HTERT RPE-1 (cell line): ENCODE measurements around the gene TMEM119.

Source experiments
- in situ Hi-C: fragments of 300-500 bp; cut with MboI; formaldehyde crosslinking; loops from 4 replicates; pipeline ENCODE4 v1.14.3; 2020; ENCODE audit warnings: low sequenced_read_pairs

The TMEM119 gene

GRCh38 chr12:108616941-108617858 lies 19.3 kb upstream of the TMEM119 start:
- in situ Hi-C loops = no loop called here

DNA sequence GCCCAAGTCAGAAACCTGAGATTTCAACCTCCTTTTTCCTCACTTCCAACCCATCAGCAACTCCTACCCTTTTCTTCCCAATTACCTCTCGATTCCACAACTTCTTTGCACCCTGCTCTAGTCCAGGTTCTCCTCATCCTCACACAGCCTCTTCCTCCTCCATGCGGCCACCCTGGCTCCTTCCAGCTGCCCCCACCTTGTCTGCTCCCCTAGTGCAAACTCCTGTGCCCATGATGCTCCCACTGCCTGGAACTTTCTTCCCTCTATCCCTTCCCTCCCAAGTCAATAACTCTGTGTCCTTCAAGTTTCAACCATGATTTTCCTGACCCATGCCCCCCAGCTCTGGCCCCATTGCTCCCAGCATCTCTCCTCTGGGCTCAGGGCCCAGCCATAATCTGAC lies 18.5 kb upstream of the TMEM119 start:
- in situ Hi-C loops = no loop called here

- in situ Hi-C loops = no loop called here
Measured at GRCh38 chr12:108615918-108616317, 18.0 kb upstream of the TMEM119 start.

DNA sequence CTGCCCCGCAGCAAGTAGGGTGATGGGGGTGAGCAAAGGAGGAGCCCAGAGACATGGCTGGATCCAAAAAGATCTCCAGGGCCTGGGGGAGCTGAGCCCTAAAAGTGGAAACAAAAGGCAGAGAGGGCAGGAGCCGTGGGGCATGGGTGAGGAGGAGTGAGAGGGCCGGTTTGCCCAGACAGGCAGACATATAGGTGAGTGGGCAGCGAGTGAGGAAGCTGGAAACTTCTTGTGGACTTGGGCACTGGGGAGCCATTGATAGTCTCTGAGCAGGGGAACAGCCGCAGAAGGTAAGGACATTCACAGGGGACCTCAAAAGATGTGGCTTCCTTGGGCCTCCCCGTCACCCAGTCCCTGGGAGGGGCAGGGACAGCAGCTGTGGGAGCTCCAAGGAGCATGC lies 16.8 kb upstream of the TMEM119 start:
- in situ Hi-C loops = no loop called here

GRCh38 chr12:108614041-108614440 lies 16.2 kb upstream of the TMEM119 start:
- in situ Hi-C loops = no loop called here

- in situ Hi-C loops = no loop called here
Measured at GRCh38 chr12:108613548-108613947, 15.7 kb upstream of the TMEM119 start.

- in situ Hi-C loops = no loop called here
Measured at GRCh38 chr12:108612788-108613282, 15.0 kb upstream of the TMEM119 start.

DNA sequence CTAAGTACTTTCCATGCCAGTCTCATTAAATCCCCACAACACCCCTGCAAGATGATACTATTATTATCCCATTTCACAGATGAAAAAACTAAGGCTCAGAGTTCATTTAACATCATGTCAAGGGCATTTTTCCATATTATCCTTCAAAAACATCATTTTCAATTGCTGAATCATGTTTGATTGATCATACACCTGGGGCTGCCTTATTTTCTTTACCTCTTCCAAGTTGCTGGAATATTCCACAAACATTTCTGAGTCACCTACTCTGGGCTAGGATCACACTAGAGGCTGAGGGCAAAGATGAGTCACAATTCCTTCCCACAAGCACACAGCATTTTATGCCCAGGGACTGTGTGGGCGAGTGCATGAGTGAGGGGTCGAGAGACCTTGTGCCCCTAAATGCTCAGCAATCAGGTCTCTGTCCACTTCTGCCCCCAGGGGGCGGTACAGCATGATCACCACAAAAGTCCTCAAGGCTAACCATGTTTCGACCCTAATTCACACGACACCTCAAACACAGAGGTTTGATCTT lies 14.1 kb upstream of the TMEM119 start:
- in situ Hi-C loops = no loop called here

DNA sequence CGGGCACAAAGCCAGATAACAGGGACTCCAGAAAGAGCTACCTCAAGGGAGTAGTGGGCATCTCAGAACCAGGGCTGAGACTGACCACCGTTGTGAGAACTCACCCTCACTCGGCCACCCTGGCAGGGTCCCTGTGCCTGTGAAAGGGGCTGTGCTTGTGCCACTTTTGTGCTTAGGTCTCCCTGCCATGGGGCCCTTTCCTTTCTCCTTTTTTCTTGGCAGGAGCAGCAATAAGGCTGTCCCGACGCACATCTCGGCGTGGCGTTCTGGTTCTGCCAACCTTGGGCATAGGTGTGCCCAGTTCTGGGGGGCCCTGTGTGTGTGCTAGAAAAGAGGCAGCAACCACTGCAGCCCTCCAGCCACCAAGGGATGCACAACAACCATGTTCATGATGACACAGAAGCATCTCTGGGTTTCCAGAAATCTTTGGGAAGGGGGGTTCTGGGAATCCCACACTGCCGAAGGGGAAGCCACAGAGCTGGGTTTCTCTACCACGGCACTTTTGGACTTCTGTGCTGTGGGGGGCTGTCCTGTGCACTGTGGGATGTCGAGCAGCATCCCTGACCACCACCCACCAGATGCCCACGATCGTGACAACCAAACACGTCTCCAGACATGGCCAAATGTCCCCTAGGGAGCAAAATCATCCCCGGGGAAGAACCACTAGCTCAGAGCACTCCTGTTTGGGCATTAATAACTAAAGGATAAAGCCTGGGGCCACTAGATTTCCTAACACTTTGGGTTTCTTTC lies 13.1 kb upstream of the TMEM119 start:
- in situ Hi-C loops = no loop called here

GRCh38 chr12:108610336-108610815 lies 12.5 kb upstream of the TMEM119 start:
- in situ Hi-C loops = no loop called here

DNA sequence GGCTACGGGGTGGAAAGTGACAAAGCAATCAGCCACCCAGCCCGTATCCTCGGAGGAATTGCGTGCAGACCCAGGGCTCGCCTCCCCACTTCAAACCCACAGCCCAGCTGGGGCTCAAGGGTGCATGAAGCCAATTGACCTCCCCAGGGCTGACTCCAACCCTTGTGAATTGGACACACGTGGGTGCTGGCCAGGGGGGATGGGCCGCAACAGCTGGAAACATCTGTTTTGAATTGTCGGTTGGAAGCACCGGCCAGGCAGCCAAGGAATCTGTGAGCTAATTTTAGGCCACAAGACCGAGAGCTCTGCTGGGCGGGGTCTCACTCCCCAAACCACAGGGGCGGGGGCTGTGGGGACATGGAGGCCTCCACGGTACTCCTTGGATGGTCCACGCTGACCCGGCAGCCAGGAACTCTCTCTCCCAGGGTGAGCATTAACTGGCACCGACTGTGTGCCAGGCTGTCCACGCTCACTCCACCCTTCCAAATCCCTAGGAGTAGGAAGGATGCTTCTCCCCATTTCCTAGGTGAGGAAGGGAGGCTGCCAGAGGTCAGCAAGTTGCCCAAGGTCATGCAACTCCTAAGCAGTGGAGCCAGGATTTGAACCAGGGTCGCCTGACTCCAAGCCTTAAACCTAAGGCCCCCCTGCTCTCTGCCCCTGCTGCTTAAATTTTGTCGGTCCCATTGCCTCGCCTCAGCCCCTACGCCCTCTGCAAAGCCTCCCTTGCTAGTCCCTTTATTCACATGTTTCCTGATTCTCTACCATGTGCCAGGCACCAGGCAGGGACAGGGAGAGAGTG lies 11.9 kb upstream of the TMEM119 start:
- in situ Hi-C loops = no loop called here

GRCh38 chr12:108608616-108609015 lies 10.7 kb upstream of the TMEM119 start:
- in situ Hi-C loops = no loop called here

DNA sequence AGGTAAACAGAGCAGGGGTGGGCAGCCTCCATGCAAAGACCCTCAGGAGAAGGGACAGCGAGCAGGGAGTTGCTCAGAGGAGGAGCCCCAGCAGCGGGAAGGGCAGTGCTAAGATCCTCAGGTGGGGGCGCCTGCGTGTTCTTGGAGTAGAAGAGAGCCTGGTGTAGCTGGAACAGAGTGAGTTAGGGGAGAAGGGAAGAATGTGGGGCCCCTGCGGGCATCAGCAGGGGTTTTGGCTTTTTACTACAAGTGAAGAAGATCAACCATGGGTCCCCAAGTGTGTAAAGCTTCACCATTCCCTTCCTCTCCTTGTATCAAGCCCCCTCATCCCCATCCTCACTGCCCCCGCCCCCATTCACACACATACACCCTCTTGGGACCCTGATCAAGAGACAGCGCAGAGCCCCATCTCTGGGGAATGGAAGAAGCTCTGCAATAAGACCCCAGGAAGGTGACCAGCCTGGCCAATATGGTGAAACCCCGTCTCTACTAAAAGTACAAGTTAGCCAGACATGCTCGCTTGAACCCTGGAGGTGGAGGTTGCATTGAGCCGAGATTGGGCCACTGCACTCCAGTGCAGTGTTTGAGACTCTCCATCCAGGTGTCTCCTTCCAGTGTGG lies 10.2 kb upstream of the TMEM119 start:
- in situ Hi-C loops = no loop called here

GRCh38 chr12:108606492-108606891 lies 8.6 kb upstream of the TMEM119 start:
- in situ Hi-C loops = no loop called here

GRCh38 chr12:108605690-108606406 lies 8.0 kb upstream of the TMEM119 start:
- in situ Hi-C loops = no loop called here

DNA sequence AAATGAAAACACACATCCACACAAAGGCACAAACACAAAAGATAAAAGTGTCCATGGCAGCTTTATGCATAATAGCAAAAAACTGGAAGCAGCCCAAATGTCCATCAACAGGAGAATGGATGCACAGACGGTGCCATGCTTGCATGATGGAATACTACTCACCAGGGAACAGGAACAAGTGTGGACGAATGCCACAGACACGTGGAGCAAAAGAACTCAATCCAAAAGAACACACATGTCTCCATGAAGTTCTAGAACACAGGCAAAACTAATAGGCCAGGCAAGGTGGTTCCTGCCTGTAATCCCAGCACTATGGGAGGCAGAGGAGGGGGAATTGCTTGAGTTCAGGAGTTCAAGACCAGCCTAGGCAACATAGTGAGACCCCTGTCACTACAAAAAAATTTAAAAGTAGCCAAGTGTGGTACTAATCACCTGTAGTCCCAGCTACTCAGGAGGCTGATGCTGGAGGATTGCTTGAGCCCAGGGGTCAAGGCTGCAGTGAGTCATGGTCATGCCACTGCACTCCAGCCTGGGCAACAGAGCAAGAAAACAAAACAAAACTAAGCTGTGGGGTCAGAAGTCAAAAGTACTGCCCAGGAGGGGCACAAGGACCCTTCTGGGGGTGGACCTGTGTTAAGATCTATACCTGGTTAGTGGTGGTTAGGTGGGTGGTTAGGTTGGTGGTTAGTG lies 7.3 kb upstream of the TMEM119 start:
- in situ Hi-C loops = no loop called here

DNA sequence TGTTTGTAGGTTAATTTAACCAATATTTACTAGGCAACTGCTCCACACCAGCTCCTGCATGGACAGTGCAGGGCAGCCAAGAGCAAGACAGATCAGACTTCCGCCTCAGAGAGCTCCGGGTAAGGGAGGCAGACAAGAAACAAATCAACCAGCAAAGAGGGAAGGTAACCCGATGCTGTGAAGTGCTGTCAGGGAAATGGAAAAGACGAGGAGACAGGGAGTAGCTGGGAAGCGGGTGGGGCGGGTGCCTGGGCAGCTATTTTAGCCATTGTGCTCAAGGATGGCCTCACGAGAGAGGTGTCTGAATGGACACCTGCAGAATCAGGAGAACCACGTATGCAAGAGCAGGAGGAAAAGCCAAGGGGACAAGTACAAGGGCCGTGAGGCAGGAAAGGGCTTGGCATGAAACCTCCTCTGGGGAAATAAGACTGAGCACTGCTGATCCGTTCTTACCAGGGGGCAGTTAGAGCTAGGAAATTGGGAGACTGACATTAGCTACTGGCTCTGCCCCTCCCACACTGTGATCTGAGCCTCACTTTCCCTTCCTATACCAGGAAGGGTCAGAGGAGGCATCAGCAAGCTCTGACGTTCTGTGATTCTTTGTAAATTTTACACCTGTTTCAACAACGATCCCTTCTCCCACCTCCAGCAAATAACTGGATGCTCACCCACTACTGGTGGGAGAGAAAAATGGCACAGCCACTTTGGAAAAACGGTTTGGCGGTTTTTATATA lies 6.5 kb upstream of the TMEM119 start:
- in situ Hi-C loops = no loop called here

DNA sequence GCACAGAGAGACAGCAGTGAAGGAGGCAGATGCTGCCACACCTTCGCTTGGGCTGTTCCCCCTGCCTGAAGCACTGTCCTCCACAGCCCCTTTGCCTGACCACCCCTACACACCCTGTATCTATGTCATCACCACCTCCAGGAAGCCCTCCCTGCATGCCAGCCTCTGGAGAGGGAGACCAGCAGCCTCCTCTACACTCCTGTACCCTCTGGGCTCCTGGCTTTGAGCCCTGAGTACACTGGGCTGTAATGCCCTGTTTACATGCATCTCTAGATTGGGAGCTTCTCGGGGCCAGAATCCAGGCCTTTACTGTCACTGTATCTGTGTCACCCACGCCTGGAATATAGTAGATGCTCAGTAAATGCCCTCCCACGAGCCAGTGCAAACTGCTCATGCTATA lies 5.9 kb upstream of the TMEM119 start:
- in situ Hi-C loops = no loop called here
